RKO (cell line): ENCODE results near the gene FOSL1.

Experiments
- DNase-seq: peaks from one replicate; pipeline ENCODE4 v3.0.0-alpha.2; 2016; ENCODE audit warnings: low spot score

FOSL1 gene

GRCh38 chr11:65882120-65883057 is 17.8 kb downstream of the FOSL1 start:
- no peak for DNase-seq

GRCh38 chr11:65880844-65881421 is 19.3 kb downstream of the FOSL1 start:
- no peak for DNase-seq

- DNase-seq = no peak
Measured at GRCh38 chr11:65880027-65880426, 20.2 kb downstream of the FOSL1 start.

GRCh38 chr11:65879617-65880016 is 20.6 kb downstream of the FOSL1 start, which contains the start of gene CTSW:
CTSW (plus strand) TSS chr11:65879837; CDS start chr11:65879855, 18 bp downstream.
- no peak for DNase-seq

- peak; percentile 88 for DNase-seq
Measured at GRCh38 chr11:65873318-65874156, 26.7 kb downstream of the FOSL1 start.

GRCh38 chr11:65872586-65873317 is 27.4 kb downstream of the FOSL1 start, which contains the start of gene EFEMP2:
EFEMP2 (minus strand) TSS chr11:65872800; CDS start chr11:65872354, 446 bp downstream.
- DNase-seq = no peak

GRCh38 chr11:65871811-65872548 is 28.2 kb downstream of the FOSL1 start:
- DNase-seq = no peak

GRCh38 chr11:65870706-65871681 is 29.2 kb downstream of the FOSL1 start:
- no peak for DNase-seq

- DNase-seq = no peak
Measured at GRCh38 chr11:65870307-65870658, 29.9 kb downstream of the FOSL1 start.

- no peak for DNase-seq
Measured at GRCh38 chr11:65869643-65870306, 30.4 kb downstream of the FOSL1 start.

GRCh38 chr11:65868907-65869306 is 31.3 kb downstream of the FOSL1 start:
- DNase-seq = no peak

- DNase-seq = peak; percentile 49
Measured at GRCh38 chr11:65868076-65868667, 32.0 kb downstream of the FOSL1 start.

- DNase-seq = no peak
Measured at GRCh38 chr11:65867284-65868071, 32.7 kb downstream of the FOSL1 start.

- DNase-seq = no peak
Measured at GRCh38 chr11:65866509-65867283, 33.5 kb downstream of the FOSL1 start.

GRCh38 chr11:65865550-65866172 is 34.5 kb downstream of the FOSL1 start:
- DNase-seq = no peak

GRCh38 chr11:65864706-65865471 is 35.3 kb downstream of the FOSL1 start:
- no peak for DNase-seq
